Amygdala (tissue), 56 donors: ENCODE data around the gene PLIN5.

Experiments used
- DNase-seq, 56 donors: peaks; one replicate each; lab custom pipeline; 2025; lab: John Stamatoyannopoulos, UW

The PLIN5 gene

DNA sequence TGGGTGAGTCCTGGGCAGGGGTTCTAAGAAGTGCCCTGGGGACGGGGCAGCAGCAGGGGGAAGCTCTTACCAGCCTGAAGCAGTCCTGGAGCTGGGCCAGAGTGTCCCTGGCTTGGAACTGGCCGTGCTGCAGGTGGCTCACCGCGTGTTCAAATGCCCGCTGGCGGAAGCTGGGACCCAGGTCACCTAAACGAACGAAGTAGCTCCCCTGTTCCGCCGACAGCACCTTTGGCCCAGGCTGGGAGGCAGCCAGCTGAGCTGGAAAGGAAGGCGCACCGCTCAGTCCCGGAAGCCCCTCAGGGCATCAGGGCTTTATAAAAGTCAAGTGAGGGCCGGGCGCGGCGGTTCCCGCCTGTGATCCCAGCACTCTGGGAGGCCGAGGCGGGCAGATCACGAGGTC, 26.3 kb downstream of the PLIN5 start:
- DNase-seq = no peak

DNA sequence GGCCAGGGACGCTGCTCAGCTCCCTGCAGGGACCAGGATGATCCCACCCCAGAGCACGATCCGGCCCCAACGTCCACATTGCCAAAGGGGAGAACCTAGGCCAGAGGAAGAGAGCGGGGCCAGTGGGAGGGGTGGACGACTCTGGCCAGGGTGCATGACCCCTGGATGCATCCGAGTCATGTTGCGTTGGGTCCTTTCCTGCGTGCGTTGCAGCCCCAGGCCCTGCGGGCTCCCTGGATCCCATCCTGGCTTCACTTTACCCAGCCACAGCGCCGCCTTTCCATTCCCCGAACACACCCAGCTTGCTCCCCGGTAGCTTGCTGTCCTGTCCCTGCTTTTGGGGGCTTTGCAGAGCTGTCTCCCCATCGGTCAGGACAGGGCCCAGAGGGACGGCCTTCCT, 27.2 kb downstream of the PLIN5 start:
- DNase-seq = no peak

DNA sequence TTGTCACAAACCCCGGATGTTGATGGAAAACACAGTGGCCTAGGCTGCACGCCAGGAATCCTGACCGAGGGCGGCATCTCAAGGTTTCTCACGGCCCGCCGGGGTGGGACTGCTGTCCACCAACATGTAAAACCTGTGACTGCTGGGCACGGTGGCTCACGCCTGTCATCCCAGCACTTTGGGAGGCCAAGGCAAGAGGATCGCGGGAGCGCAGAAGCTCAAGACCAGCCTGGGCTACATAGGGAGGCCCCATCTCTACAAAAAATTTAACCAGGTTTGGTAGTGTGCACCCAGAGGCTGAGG, 27.9 kb downstream of the PLIN5 start:
- no peak for DNase-seq

DNA sequence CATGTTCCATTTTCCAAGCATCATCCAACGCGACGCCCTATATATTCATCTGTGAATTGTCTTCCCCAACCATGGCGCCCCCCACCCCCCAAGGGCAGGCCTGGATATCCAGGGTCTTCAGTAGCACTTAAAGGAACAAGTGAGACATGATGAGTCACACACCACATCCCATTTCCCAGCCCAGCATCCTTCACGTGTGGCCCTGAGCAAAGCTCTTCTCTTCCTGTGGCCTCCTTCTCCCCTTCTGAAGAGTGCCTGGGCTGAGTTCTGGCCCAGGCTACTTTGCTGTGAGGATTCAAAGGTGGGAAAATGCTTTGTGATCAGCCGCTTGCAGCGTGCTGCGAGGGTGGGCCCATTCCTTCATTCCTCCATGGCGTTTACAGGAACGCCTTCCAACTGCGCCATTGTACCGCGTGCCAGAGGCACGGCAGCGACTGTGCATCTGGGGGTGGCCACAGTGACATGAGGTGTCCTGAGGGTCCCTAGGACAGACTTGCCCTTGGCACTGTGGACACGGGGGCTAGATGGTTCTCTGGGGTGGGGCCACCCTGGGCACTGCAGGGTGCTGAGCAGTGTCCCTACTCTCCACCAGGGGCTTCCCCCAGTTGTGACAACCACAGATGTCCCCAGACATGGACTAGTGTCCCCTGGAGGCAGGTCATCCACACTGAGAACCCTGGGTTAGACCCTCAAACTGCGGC, 28.4 kb downstream of the PLIN5 start:
- no peak for DNase-seq

DNA sequence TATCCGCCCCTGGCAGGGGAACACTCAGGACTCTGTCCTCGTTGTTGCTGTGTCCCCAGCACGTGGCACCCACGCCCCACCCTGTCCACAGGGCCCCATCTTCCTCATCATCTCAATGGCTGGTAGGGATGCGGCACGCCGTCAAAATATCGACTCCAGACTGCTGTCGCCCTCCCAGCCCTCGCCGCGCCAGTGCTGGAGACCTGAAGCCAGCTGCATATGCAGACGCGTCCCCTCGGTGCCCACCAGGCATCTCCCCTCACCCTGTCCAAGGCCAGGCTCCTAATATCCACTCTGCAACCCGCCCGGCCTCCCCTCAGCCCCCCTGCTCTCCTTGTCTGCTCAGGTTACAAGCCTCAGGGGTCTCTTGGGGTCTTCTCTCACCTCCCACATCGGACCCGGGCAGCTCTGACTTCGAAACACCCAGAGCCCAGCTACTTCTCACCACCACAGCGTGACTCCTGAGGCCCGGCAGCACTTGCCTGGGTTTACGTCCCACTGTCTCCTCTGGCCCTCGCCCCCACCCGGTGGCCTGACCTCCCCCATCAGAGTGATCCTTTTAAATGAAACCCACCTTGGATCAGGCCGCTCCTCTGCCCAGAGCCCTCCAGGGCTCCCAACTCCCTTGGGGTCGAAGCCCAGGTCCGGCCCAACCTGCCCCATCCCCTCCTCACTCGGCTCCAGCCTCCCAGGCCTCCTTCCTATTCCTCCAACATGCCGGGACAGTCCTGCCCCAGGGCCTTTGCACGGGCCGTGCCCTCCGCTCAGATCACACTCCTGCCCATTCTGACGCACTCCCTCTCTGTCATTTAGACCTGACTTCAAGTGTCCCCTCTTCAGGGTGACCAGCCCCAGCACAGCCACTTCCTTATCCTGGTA, 29.2 kb downstream of the PLIN5 start:
- DNase-seq = no peak

DNA sequence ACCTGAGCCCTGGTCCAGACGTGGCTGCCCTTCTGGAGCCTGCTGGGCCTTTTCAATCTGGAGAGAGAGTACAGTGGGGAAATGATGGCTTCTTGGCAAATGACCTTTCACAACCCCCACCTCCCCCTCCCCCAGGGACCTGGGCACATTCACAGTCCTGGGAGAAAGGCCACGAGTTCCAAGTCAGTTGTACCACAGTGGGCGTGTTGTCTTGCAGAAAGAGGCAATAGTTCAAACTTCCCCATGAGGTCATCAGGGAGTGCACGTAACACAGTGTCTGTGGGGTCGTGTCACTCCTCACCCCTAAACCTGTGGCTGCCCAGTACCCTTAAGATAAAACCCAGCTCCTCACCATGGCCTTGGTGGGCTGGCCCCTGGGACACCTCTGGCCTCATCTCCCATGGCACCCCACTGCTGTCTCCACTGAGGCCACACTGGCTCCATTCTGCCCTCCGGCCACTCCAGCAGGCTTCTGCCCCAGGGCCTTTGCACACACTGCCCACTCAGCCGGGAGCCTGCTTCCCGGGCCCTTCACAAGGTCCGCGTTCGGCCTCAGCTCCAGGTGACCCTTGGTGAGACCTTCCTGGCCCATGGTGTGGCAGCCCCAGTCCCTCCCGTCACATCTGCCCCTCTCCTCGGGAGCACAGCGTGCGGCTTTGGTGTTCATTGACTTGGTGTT, 30.0 kb downstream of the PLIN5 start:
- no peak for DNase-seq

DNA sequence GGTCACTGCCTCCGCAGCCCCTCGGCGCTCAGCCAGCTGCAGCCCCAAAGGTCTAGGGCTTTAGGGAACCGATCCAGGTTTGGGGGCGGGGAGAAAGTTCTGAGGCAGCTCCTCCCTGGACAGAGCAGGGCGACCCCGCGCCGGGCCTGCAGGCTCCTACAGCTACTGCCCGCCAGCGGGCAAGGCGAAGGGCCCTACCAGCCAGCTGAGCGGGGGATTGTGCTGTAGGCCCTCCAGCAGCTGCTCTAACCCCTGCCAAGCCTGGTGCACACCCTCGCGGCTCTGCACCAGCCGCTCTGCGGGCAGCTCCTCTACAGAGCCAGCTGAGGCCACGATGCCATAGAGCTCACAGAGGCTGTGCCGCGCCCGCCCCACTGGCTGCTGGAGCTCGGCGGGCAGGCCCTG, 30.7 kb downstream of the PLIN5 start:
- DNase-seq = peak in 35 of 56 donors; percentile 6 to 79 (median 38)

DNA sequence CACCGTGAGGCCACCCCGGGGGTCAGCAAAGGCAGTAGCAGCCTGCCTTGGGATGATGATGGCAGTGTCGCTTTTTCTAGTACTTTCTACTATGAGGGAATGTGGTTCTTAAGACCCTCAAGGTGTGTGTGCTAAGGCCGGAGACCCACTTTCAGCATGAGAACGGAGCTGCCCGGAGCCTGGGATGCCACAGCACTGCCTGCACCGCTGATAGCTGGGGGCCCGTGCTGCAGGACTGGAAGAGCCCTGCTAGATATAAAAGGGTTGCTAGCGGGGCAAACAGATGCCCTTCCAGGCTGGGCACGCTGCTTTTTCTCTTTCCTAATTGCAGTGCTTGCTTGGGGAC, 31.2 kb downstream of the PLIN5 start:
- DNase-seq = no peak

DNA sequence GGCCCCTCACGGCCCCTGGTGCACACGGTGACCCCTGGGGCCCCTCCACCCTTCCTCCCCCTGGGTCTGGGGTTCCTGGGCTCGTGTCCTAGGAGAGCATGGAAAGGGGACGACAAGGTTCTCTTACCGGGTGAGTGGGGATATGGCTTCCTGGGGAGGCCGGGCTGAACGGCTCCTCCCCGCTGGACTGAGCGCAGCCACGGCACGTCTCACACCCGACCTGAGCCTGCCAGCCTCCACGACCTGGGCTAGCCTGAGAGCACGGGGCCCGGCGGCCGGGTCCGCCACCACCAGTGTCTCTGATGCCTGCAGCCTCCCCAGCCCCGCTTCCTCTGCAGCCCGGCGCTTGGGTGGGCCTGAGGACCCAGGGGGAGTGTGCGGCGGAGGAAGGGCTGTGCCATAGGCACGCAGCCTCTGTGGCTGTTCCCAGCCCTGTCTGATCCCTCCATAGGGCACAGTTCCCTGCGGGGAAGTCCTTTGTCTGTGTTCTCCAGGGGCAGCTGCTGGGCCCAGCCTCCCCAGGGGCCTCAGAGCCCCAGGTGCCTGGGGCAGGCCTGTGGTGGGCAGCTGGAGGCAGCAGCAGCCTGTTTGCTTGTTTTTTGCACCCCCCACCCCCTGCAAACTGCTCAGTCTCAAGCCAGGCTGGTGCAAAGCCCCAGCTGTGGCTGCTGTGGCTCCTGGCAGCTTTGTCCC, 31.7 kb downstream of the PLIN5 start:
- DNase-seq = no peak

DNA sequence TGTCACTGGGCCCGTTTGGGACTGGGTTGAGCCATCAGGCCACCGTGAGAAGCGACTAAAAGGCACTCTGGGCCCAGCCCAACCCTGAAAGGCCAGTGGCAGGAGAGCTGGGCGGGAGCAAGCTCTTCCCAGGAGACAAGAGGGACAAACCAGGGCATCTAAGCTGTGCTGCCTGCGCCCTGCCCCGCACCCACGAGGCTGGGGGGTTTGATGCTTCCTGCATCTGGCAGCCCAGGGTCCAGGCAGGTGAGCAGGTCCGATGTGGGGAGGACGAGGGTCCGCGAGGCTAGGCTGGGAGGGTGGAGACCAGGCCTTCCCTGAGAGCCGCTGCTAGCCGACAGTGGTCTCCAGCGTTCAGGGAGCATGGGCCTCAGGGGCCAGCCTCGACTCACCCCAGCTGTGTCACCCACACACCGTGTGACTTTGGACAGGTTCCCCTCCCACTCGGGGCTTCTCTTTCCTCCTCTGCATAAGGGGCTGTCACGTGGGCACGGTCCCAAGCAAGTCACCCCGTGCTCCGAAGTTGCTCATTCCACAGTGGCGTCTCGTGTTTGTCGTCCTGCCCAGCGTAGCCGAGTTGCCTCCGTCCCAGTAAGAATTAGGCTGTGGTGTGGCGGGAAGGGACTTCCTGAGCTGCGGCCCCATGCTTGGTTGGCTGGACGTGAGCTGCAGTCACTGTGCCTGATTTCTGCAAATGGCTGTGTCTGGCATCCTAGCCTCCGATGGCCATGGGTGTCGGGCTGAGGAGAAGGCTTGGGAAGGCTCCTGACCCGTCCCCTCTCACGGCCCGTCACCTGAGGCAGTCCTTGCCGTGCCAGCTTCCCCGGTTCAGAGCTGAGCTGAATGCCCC, 32.5 kb downstream of the PLIN5 start:
- no peak for DNase-seq

DNA sequence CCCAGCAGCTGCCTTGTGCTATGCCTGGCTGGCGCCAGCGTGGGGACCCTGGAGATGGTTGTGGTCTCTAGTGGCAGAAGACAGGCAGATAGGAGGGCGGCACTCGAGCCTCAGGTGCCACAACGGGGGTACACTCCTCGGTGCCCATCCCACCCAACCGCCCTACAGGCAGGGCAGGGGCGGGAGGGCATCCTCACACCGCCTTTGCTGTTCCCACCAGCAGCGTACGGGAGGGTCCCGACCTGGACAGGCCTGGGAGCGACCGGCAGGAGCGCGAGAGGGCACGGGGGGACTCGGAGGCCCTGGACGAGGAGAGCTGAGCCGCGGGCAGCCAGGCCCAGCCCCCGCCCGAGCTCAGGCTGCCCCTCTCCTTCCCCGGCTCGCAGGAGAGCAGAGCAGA, 33.3 kb downstream of the PLIN5 start:
- no peak for DNase-seq

DNA sequence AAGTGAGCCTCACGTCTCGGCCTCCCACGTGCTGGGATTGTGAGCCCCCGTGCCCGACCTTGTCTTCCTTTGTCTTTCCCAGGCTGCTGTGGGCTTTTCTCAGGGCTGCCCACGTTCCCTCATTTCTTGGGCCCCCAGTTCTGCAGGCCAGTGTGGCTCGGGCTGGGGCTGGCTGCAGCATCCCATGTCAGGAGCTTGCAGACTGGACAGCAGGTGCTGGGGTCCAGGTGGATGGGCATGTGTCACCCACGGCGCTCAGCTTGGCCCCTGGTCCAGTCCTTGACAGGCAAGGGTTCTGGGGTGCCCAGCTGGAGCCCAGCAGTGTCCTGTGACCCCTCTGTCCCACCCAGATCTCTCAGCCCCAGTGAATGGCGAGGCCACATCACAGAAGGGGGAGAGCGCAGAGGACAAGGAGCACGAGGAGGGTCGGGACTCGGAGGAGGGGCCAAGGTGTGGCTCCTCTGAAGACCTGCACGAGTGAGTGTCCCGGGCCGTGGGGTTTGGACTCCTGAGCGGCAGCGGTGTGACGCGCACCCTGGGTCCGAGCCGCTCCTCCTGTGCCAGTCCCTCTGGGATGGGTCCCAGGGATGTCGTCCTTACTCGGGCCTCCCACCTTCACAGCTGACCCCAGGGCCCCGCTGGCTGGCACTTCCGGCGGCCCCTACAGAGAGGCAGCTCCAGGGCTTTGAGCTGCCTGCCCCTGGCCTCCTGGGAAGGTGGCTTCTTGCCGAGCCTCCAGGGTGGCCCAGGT, 34.0 kb downstream of the PLIN5 start:
- DNase-seq = no peak

DNA sequence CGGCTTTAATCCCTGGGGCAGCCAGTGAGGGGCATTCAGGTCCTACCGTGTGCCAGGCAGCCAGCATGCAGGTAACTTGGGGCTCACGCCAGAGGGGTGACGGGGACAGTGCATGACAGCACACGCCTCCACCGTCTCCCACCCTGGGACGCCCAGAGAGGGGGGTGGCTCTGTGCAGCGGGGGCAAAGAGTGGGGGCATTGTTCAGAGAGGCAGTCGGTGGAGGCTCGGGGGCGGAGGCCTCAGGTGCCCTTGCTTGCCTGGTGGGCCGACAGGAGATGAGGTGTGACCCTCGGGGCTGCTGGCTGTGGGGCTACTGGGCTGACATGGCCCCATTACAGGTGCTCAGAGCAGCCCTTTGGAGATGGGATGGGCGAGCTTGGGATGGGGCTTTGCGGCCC, 35.2 kb downstream of the PLIN5 start:
- no peak for DNase-seq

DNA sequence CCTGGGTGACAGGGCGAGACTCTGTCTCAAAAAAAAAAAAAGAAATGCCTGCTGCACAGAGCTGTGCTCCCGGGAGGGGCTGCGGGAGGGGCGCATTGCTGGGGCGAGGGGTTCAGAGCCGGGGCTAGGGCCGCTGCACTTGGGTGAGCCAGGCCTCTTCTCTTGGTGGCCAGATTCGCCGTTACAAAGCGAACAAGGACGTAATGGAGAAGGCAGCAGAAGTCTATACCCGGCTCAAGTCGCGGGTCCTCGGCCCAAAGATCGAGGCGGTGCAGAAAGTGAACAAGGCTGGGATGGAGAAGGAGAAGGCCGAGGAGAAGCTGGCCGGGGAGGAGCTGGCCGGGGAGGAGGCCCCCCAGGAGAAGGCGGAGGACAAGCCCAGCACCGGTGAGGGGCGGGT, 35.7 kb downstream of the PLIN5 start:
- DNase-seq = no peak

DNA sequence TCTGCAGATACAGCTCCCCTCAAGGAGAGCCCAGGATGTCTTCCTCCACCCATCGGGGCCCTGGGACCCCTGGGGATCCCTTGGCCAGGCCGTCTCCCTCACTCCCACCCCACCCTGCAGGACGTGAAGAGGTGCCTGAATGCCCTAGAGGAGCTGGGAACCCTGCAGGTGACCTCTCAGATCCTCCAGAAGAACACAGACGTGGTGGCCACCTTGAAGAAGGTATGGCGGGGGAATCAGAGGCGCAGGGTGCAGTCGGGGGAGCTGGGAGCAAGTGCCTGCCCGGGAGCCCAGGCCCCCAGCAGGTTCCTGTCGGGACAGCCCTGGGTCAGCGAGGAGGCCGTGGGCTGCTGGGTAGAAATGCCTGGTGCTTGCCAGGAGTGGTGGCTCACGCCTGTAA, 36.3 kb downstream of the PLIN5 start:
- DNase-seq = no peak

DNA sequence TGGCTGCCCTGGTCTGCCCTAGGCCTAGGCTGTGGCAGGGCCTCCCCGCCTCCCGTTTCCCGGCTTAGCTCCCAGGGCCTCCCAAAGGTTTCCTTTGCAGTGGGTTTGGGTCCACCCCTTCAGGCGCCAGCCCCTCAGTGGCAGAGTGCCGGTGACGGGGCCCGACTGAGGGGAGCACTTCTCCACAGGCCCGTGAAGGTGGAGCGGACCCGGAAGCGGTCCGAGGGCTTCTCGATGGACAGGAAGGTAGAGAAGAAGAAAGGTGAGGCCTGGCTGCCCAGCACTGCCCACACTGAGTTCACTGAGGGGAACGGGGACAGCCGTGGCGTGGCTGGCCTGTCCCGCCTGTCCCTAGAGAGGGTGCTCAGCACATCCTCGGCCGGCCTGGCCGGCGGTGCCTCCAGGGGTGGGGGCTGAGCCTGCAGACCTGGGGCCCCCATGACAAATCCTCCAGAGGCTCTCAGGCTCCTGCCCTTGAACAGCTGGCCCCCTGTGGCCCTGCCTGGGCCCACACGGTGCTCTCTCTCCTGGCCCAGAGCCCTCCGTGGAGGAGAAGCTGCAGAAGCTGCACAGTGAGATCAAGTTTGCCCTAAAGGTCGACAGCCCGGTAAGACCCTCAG, 37.1 kb downstream of the PLIN5 start:
- DNase-seq = no peak

DNA sequence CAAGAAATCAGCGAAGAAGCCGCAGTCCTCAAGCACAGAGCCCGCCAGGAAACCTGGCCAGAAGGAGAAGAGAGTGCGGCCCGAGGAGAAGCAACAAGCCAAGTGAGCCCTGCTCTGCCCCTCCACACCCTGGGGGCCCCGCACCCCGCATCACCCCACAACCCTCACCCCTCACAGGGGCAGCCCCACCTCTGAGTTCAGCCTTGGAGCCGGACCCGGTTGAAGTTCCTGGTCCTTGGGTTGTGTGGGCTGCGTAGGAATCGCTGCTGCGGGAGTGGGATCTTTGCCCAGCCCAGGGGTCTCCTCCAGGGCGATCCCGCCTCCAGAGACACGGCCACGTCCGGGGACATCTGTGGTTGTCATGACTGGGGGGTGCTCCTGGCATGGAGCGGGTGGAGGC, 38.7 kb downstream of the PLIN5 start:
- DNase-seq = no peak

DNA sequence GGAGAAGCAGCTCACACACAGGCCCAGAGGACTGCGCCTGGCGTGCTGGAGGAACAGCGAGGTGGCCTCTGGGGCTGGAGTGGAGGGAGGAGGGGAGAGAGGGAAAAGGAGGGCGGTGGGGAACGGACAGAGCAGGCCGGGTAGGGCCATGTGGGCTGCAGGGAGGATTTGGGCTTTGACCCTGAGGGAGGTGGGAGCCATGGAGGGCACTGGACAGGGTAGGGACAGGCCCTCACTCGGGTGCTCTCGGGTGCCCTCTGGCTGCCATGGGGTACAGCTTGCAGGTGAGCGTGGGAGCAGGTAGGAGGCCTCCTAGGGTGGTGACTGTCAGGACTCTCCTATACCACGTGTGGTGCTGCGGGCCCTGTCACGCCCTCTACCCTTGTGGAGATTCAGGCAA, 39.6 kb downstream of the PLIN5 start:
- DNase-seq = no peak

DNA sequence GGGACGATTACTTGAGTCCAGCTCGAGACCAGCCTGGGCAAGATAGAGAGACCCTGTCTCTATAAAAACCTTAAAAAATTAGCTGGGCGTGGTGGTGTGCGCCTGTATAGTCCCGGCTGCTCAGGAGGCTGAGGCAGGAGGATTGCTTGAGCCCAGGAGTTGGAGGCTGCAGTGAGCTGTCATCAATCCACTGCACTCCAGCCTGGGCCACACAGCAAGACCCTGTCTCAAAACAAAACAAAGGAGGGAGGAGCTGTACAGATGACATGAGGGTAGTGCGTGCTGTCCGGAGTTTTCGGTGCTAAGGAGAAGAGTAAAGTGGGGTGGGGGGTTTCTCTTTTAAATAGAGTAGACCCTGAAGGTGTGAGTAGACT, 40.3 kb downstream of the PLIN5 start:
- DNase-seq = no peak
